Activated CD4-positive, alpha-beta T cell treated with anti-CD3 and anti-CD28 coated beads for 48 hours (primary cell): ENCODE measurements around the gene TMEM30A.

Experiments used
- DNase-seq: peaks from one replicate; pipeline ENCODE4 v3.0.0-alpha.2; 2020

TMEM30A gene

DNA sequence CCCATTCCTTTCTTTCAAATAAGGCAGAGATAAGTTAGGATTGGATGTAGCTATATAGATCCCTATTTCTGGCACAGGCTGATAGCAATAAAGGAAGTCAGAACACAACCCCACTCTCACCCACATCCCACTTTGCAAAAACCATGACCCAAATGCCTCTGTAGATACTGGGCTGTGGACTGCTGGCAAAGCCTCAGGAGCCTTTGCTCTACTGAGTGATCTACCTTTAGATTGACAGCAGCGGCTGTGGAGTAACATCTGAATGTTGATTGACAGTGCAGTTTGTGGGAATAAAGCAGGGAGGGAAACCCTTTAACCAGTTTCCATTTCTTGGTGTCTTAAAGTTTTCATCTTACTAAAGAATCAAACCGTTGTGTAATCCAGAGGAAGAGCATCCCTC lies 6.7 kb upstream of the TMEM30A start:
- DNase-seq = no peak

DNA sequence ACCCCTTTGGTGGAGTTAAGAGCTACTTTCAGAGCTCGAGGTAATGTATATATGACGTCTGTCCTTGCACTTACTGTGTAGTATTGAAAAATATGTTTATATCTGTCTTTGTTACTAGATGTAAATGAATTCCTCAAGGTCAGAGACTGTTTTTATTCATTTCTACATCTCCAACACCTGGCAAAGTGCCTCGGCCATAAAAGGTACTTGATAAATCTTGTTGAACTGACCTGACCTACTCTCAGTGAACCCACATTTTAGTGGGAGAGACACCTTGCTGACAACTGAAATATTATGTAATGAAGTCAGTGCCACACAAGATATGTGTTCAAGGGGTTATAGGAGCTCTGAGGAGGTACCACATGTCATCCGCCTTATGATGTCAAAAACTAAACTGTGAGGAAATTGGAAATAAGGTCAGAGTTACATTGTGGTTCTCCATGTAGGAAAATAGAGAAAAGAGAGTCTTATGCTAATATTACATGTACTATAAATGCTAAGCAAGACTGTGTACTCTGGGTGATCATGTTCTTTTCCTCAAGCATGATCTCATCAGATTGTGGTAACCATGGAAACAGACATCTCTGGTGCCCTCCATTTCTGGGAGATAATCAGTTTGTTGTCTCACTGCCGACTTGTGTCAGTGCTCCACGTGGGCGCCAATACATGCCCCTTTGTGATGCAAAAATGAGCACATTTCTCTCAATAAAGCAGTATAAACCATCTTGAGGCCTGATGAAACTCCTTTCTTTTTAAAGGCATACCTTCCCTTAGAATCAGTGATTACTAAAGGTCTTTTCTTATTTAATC lies 5.7 kb upstream of the TMEM30A start:
- DNase-seq = no peak

DNA sequence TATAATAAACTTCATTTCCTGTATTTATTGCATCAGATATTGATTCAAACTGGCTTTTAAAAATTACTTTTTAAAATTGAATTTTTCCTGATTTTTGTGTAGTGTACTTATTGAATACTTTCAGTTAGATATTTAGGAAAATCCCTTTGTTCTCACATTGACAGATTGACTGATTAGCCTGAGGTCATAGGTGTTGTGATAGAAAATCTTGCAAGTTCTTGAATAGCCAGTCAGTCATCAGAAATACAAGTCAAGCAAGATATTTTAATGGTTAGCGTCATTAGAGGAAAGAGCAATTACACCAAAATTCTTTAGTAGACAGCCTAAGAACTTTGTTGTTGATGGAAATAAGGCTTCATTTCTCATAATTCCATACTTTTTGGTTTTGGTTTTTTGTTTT lies 3.4 kb upstream of the TMEM30A start:
- no peak for DNase-seq

DNA sequence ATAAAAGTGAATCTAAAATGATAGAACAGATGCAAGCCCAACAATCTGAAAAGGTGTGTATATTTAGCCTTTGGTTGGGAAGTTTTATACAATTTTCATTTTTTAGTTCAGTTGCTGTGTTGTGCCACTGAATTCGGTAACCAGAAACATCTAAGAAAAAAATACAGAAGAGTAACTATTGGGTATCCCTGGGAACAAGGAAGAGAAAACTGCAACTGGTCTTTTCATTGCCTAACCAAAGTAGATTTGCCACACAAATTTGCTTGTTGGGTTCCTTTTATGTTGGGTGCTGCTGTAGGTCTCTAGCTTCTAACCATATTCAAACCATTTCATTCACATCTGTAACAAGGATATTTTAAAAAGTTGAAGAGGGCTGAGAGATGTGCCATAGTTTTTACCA lies 2.8 kb upstream of the TMEM30A start:
- no peak for DNase-seq

DNA sequence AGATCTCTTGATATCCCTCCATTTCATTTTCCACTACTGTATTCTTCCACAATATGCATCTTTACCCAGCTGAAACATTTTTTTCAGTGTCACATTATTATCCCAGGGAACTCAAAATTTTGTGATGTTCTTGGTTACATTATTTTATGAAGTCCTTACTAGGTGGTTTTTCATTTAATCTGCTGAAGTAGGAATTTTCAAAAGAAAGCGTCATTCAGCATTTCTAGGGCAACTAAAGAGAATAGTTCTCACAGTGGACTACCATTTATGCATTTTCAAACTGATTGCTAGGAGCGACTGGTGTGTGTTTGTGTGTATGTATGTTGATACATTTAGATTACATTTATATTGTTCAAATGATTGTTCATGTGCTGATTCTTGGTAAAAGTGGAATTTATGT lies 2.4 kb upstream of the TMEM30A start:
- DNase-seq = no peak

DNA sequence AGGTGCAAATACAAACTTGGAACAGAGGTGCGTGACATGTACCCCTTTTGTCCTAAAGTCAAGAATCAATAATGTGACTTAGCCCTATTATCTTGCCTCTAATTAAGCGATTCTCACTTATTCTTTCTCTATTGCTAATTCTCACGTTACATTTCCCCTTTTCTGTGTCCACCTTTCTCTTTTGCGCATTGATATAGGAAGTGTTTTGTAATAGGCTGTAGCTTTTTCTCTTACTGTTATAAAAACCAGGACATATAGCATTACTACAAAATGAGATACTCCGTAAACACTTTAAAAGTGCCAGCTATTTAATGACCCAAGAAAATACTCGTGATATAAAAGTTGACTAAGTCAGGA lies 669 bp upstream of the TMEM30A start:
- no peak for DNase-seq

DNA sequence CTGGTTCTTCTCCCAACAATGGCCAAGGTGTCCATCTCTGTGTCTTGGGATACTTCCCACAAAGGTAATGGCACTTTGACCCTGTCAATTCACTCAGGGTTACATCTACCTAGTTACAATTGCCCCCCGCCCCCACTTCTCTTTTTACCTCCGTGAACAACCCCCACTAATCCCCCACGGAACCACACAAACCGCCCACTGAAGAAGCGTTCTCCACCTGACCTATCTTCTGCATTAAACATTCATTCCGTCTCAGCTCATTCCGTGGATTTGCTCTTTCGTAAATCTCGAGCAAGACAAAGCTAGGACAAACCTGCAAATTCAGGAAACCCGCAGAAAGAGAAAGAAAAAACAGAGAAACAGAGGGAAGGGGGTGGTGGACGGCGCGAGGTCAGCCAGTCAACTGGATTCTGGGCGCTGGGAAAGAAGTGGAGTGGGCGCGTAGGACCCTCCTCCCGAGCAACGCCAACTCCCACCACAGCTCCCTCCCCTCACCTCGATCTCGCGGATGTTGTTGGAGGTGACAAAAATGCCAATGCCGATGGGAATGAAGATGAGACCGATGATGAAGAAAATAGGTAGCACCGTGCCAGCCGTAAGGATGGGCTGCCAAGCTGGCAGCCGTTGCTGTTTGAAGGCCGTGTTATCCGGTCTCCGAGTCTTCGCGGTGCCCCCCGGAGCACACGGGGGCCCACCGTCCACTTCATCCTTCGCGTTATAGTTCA lies 523 bp downstream of the TMEM30A start:
- no peak for DNase-seq

DNA sequence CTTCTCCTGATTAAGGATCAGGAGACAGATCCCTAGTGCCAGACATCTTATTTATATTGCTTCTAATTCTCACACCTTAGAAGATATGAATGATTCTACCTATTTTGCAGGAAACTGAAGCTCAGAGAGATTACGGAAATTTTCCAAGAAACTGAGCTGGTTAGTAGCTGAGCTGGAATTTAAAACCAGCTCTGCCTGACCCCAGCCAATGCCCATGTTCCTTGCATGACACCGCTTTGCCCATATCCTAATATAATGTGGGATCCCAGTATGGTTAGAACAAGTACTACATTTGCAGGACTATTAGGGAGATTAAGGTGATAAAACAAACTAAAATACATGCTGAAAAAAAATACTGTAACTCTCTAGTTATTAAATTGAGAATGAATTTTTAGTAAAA lies 1.9 kb downstream of the TMEM30A start:
- no peak for DNase-seq

DNA sequence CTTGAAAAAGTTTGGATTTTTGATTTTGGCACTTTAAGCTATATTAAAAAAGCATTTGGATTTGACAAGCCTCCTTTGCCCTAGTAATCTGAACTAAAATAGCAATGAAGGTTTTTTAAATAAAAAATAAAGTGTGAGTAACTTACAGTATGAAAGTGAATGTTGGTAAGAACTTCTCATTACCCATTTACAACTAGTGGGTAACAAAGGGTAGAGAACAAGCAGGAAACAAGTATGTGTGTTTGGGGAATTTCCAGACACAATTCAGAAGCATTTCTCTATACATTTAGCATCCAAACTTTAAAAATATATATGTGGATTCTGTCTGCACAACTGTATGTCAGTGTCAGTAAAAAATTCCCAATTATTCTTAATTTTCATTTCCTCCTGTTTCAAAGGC lies 2.9 kb downstream of the TMEM30A start:
- DNase-seq = no peak

DNA sequence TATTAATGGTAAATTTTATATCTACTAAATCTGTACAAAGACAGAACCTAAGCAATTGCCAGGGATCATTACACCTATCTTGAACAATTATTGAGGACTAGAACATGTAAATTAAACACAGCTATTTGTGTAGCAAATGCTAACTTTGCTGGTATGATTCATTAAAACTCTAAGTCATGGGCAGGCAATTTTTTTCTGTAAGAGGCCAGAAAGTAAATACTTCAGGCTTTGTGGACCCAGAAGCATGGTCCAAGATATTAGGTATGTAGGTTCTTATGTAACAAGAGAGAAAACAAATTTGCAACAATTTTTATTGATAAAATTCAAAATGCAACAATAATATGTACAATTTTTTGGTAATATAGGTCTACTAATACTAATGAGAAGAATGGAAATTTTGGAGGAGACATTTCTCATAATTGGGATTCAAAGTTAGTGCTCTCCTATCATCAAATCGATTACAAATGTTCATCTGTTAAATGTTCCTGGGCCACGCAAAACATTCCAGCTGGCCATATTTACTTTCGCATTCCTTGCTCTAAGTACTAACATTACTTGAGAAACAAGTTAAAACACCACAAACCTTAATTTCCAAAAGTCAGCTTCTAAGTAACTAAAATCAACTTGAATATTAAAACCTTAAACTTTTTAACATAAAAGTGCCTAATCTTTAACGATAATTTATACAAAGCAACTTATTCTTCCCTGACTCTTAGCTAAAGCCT lies 4.3 kb downstream of the TMEM30A start:
- no peak for DNase-seq

DNA sequence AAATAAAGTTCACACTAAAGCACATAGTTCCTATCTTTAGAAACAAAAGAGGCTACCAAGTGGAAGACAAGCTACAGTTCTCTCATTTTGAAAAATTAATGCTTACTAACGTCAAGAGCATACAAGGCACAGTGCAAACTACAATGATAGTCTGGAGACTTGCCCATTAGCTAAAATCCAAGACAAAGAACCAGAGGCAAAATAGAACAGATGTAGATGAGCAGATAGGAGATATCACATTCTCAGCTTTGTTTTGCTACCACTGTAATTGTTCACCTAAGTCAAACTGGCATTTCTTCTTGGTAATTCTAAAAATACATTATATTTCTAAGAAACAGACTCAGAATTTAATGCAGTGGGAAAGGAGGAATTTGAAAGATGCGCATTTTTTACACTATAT lies 5.2 kb downstream of the TMEM30A start:
- no peak for DNase-seq

DNA sequence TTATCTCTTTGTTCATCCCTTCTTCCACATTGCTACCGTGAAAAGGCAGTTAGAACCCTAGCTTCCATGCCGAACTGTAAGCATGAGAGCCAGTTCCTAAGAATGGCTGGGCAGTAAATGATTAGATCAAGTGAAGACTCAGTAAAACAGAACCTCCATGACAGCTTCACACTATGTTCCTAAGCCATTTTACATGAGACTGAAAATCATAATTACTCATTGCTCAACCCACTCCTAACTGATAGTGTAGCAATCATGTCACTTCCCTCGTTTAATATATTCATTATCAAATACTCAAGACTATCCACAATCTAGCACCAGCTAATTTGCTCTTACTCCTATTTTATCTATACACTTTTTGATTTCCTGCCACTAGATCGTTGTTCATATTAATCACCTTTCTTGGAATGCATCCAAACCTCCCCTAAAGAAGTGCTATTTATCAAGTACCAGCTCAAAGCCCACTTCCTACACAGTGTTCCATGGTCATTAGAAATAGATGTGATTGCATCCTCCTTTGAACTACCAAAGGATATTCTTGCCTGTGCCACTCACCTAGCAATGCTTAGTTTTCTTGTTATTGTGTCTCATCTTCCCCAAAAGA lies 6.0 kb downstream of the TMEM30A start:
- DNase-seq = no peak

DNA sequence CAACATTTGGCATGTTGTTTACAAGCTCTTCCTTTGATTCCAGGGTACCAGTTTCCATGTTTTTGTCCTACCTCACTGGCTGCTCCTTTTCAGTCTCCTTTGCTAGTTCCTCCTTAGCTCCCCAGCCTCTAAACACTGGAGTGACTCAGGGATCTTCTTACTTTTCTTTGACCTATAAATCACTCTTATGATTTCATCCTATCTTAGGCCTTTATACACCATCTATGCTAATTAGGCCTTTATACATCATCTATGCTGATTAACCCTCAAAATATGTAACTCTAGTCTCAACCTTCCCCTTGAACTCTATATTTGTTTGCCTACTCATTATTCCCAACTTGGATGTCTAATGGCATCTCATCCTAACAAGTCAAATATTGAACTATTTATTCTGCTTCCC lies 9.5 kb downstream of the TMEM30A start:
- no peak for DNase-seq

DNA sequence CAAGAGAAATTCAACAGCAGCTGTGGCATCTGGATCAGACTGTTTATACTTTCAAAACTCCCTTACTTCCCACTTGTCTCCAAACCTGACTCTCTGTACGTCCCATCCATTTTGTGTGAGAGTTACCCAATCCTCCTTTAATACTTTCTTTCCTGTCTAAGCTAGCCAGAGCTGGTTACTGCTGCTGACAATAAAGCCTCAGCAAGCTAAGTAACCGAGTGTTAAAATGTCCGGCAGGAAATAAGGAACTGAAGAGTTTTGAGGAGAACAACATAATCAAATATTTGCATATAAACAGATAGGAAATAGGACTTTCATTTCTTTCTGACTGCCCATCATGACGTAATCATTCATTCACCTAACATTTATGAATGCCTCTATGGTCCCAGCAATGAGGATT lies 11.6 kb downstream of the TMEM30A start:
- DNase-seq = no peak

DNA sequence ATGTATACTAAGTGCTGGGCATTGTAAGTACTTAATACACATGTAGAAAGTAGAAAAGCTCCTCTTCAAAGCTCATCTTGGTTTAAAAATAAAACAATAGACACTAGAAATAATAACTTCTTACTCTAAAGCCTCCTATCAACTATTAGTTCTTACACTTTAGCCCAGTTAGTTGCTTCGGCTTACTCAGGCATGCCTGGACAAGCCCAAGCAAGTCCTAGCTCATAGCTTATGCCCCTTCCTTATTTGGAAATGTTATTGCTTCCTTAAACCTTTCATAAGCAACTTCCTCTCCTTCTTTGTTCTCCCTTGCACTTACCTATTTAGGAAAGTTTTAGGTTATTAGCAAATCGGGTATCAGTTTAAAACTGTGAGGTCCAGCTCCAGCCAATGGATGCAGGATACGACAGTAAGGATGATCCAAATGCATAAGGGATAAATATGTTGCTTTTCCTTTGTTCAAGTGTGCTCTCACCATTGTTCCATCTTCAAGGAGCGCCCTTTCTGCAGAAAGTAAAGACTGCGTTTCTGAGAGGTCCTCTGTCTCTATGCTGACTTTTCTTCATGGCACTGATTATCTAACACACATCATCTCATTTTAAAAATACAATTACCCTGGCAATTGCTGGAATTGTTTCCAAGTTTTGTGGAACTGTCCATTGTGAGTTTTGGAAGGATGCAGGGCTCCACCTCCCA lies 12.3 kb downstream of the TMEM30A start:
- no peak for DNase-seq

DNA sequence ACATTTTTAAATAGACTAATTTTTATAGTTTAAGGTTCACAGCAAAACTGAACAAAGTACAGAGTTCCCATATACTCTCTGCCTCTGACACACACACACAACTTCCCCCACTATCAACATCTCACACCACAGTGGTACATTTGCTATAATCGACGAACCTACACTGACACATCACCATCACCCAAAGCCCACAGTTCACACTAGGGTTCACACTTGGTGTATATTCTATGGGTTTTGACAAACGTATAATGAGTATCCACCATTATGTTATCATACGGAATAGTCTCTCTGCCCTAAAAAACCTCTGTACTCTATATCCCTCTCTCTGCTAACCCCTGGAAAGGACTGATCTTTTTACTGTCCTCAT lies 15.6 kb downstream of the TMEM30A start:
- no peak for DNase-seq

DNA sequence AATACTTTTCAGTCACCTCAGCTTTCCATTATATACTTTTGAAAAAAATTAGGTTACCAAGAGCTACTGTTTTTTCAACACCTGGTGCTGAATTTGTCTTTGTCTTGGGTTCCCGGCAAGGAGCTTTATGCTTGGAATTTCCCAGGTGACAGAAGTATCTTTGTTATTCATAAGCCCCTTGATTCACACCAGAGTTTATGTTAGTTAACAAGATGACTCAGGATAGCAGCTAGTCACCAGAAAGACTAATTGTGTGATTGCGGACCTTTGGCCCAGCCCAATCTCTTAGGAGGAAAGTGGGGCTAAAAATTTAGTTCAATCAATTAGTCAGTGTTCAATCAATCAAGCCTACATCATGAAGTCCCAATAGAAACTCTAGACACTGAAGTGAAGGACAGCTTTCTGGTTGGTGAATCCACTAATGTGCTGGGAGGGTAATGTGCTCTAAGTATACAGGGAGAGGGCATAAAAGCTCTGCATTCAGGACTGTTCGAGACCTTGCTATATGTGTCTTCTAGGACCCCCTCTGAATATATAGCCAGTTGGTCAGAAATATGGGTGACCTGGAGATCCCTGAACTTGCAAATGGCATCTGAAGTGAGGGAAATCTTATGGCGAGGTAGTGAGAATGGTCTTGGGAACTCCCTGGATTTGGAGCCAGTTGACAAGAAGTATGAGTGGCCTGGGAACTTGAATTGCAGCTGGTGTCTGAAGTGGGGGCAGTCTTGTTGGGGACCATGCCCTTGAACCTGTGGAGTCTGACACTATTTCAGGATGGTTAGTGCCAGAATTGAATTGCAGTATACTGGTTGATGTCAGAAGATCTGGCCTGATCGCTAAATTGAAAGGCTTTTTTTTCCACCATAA lies 16.2 kb downstream of the TMEM30A start:
- no peak for DNase-seq

DNA sequence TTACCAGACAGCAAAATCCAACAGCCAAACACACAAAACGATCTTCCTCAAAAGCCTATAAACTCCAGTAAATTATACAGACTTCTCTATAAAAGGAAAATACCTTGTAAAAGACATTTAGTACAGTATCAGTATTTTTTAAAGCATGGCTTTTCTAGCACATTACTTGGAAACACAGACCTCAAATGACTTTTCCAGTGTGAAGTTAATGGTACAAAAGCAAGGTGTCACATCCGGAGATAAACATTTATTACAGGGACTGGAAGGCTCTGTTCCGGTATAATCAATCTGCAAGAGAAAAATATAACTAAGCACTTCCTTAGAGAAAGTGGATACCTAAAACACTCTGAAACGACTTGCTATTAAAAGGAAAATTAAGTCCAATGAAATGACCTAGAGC lies 17.1 kb downstream of the TMEM30A start:
- no peak for DNase-seq

DNA sequence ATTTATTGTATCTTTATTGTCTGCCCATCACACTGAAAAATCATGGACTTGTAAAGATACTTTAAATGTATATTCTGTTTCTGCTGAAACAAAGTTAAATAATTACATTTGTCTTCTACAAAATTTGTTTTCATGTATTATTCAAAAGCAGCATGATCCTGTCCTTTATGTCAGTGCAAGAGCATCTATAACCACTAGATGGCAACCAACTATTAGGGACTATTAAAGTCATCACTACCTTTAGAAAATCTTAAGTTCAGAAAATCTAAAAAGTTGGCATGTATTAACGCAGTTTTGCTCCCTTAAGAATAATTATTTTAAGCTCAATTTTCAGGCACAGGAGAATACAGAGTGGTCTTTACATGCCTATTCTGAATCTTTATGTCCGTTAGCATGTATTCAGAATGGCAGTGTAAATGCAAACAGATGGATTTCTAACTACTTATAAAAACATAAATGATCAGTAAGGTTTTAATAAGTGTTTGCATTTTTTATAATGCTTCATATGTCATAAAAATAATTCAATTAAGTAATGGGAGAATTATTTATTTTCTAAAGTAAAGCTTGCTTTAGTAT lies 17.8 kb downstream of the TMEM30A start:
- DNase-seq = no peak

DNA sequence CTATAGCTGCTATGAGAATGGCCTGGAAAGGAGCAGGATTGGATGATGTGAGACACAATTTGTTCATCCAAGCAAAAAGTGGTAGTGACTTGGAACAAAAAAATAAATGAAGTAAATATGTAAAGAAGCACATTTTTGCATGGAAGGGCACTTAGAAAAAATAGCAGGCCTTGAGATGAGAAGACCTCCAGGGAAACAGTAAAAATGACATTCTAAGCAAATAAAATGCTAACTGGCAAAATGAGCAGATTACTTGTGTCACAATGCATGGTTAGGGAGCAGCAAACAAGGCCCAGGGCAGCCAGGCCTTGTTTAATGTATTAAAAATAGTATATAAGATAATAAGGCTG lies 21.2 kb downstream of the TMEM30A start:
- DNase-seq = no peak

DNA sequence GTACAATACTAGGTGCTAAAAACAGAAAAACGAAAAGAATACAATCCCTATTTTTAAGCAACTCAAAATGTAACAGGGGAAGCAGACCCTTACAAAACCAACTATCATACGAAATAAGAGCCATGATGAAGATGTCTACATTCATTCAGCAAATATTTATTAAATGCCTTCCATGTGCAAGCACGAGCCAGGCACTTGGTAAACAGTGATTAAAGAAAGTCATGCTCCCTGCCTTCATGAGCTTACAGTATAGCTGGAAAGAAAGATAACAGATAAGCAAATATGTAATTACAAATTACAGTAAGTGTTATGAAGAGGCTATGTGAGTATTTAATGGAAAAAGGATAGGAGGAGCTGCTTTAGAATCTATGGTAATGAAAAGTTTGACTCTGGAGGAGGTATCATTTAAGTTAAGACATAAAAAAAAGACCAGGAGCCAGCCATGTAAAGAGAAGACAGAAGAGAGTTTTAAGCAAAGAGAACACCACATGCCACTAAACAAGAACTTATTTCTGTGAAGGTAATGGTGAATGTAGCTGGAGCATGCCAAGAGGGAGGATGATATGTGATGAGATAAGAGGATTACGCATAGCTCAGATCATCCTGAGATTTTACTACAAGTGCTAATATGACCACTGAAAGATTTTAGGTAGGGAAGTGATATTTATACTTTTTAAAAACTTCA lies 21.7 kb downstream of the TMEM30A start:
- no peak for DNase-seq
